Measurements from ENCODE around the gene ACVR1C. TPM values are rescaled to one million over a fixed set of nuclear protein-coding genes. Genes with fewer than 3 reads are reported as not detected.
"Not testable (repeated sequence)": the region's sequence is repeated elsewhere in the genome, so short reads cannot be mapped to it uniquely, and the experiment has no call there.

ACVR1C gene
- total RNA-seq, 4 donors from 2014 or later, result 0.44 to 1.9 (median 0.92) TPM

GRCh38 chr2:157523270-157524247 is 105.1 kb downstream of the ACVR1C start:
- no peak for TF ChIP-seq EP300 (IDR thresholded peaks at IDR 0.05)
- TF ChIP-seq POLR2A (IDR thresholded peaks at IDR 0.05), result no peak
- TF ChIP-seq POLR2AphosphoS5 (IDR thresholded peaks at IDR 0.05), result no peak
- H3K27ac ChIP-seq, result no peak overlapping the region
- no peak overlapping the region for H3K4me3 ChIP-seq
- 90% methylated on average over 4 of the region's 4 CpGs for WGBS
- H3K9me3 ChIP-seq, result no peaks in the 10 kb centered on the region
- no peaks in the 10 kb centered on the region for H3K27me3 ChIP-seq
- no peaks in the 10 kb centered on the region for H3K4me1 ChIP-seq
- H3K36me3 ChIP-seq, result no peaks in the 10 kb centered on the region
- DNase-seq (ENCODE audit: low spot score in 2 of 2), result no peak

- H3K27ac ChIP-seq; H3K9me3 ChIP-seq; H3K4me3 ChIP-seq; H3K36me3 ChIP-seq; H3K27me3 ChIP-seq; DNase-seq (ENCODE audit: low spot score in 2 of 2); H3K4me1 ChIP-seq: not testable (repeated sequence)
- WGBS, result 94% methylated on average over 13 of the region's 15 CpGs
Observed at GRCh38 chr2:157514966-157515365, 113.7 kb downstream of the ACVR1C start.

- TF ChIP-seq EP300 (IDR thresholded peaks at IDR 0.05), result no peak
- TF ChIP-seq POLR2AphosphoS5 (IDR thresholded peaks at IDR 0.05), result no peak
- TF ChIP-seq CTCF (IDR thresholded peaks at IDR 0.05), result no peak
- no peak for TF ChIP-seq POLR2A (IDR thresholded peaks at IDR 0.05)
- DNase-seq (ENCODE audit: low spot score in 2 of 2), result no peak
- Histone ChIP-seq H3K9me3 (no peaks in the 10 kb centered on the region), H3K4me1 (no peaks in the 10 kb centered on the region), H3K27me3 (peaks cover 3% of the 10 kb centered on the region), H3K36me3 (no peaks in the 10 kb centered on the region), H3K4me3 (no peak overlapping the region), H3K27ac (no peak overlapping the region)
- WGBS, result 37% methylated on average over 2 of the region's 2 CpGs
Observed at GRCh38 chr2:157509744-157510143, 118.9 kb downstream of the ACVR1C start.

GRCh38 chr2:157508676-157509075 is 120.0 kb downstream of the ACVR1C start:
- Histone ChIP-seq H3K27me3 (peaks cover 3% of the 10 kb centered on the region), H3K27ac (no peak overlapping the region), H3K9me3 (no peaks in the 10 kb centered on the region), H3K4me3 (no peak overlapping the region), H3K36me3 (no peaks in the 10 kb centered on the region), H3K4me1 (no peaks in the 10 kb centered on the region)
- 65% methylated on average over 3 of the region's 3 CpGs for WGBS
- TF ChIP-seq EP300 (IDR thresholded peaks at IDR 0.05) (no peak), POLR2A (IDR thresholded peaks at IDR 0.05) (no peak), POLR2AphosphoS5 (IDR thresholded peaks at IDR 0.05) (no peak), CTCF (IDR thresholded peaks at IDR 0.05) (no peak)
- DNase-seq (ENCODE audit: low spot score in 2 of 2), result no peak

- Histone ChIP-seq H3K4me3 (no peak overlapping the region), H3K27me3 (peaks cover 3% of the 10 kb centered on the region), H3K9me3 (no peaks in the 10 kb centered on the region), H3K27ac (no peak overlapping the region), H3K36me3 (no peaks in the 10 kb centered on the region), H3K4me1 (no peaks in the 10 kb centered on the region)
- no peak for DNase-seq (ENCODE audit: low spot score in 2 of 2)
- no peak for TF ChIP-seq CTCF (IDR thresholded peaks at IDR 0.05)
- TF ChIP-seq EP300 (IDR thresholded peaks at IDR 0.05), result no peak
- no peak for TF ChIP-seq POLR2AphosphoS5 (IDR thresholded peaks at IDR 0.05)
- no peak for TF ChIP-seq POLR2A (IDR thresholded peaks at IDR 0.05)
Observed at GRCh38 chr2:157506586-157506985, 122.1 kb downstream of the ACVR1C start.

GRCh38 chr2:157504623-157505022 is 124.0 kb downstream of the ACVR1C start:
- Histone ChIP-seq H3K4me3 (no peak overlapping the region), H3K9me3 (no peaks in the 10 kb centered on the region), H3K27ac (no peak overlapping the region), H3K27me3 (peaks cover 3% of the 10 kb centered on the region), H3K36me3 (no peaks in the 10 kb centered on the region), H3K4me1 (no peaks in the 10 kb centered on the region)
- WGBS, result 84% methylated on average over 4 of the region's 4 CpGs
- no peak for DNase-seq (ENCODE audit: low spot score in 2 of 2)
- TF ChIP-seq POLR2AphosphoS5 (IDR thresholded peaks at IDR 0.05), result no peak
